GM12878 (cell line): ENCODE data around the gene GGT7. TPM values are rescaled to one million over a fixed set of nuclear protein-coding genes. Genes with fewer than 3 reads are reported as not detected.

Experiments
- ATAC-seq: fragments of 200-7000 bp; cut with Tn5 transposase; 3 replicates; pipeline ENCODE4 v1.9.1; 2020; ENCODE audit warnings: mild to moderate bottlenecking, moderate library complexity
- BruUV-seq: library from RNA; stranded (reverse); fragments of 400-500 nt; replicated peaks from 2 replicates; lab custom pipeline; 2021; lab: Mats Ljungman, UMichigan
- CTCF ChIA-PET: fragments of 300-600 bp; sonication (Branson Sonifier 250); formaldehyde crosslinking; extraction: SDS; loops from one replicate; lab custom pipeline; 2021; ENCODE audit warnings: inconsistent platforms; lab: Yijun Ruan, JAX
- POLR2A ChIA-PET: fragments of 350-600 bp; formaldehyde crosslinking; extraction: SDS; loops from one replicate; lab custom pipeline; 2021; ENCODE audit warnings: inconsistent platforms; lab: Charles Lee
- RAD21 ChIA-PET: fragments of 300-600 bp; sonication (Branson Sonifier 250); formaldehyde crosslinking; loops from one replicate; lab custom pipeline; 2023; ENCODE audit warnings: antibody characterized with exemption; ENCODE audit not compliant: unreplicated experiment; lab: Charles Lee
- SMC1A ChIA-PET: fragments of 300-600 bp; sonication (Branson Sonifier 250); formaldehyde crosslinking; loops from one replicate; lab custom pipeline; 2023; ENCODE audit not compliant: unreplicated experiment, uncharacterized antibody; lab: Charles Lee
- DNase-seq: peaks from one replicate; pipeline ENCODE4 v3.0.0-alpha.2; 2011; ENCODE audit warnings: low read depth, low spot score
- FAIRE-seq: peaks from 3 replicates; lab custom pipeline; 2011; peaks lifted over from hg19 to GRCh38; lab: Jason Lieb, UNC
- H2AFZ ChIP-seq: 2 replicates; pipeline ENCODE4 v1.6.0; 2011; ENCODE audit warnings: low read depth, low read length, control low read depth; ENCODE audit not compliant: control insufficient read depth
- H3K27ac ChIP-seq: 2 replicates; pipeline ENCODE4 v1.5.1; 2011; ENCODE audit warnings: control low read depth; ENCODE audit not compliant: control insufficient read depth, insufficient read depth
- H3K27me3 ChIP-seq, 2 experiments: replicated peaks in 1 of 2; 2 replicates each; pipeline versions ENCODE4 v1.6.0 to v1.6.1; 2011; ENCODE audit warnings: low read length in 1 of 2; ENCODE audit not compliant: control insufficient read depth in 2 of 2, insufficient read depth in 2 of 2
- H3K36me3 ChIP-seq, 2 experiments: 2 replicates each; pipeline ENCODE4 v1.5.1; 2011; ENCODE audit warnings: low read length in 1 of 2; ENCODE audit not compliant: control insufficient read depth in 2 of 2, insufficient read depth in 2 of 2
- H3K4me1 ChIP-seq: 2 replicates; pipeline ENCODE4 v1.6.1; 2011; ENCODE audit warnings: mild to moderate bottlenecking, low read length, moderate library complexity, mixed read lengths; ENCODE audit not compliant: control insufficient read depth, insufficient read depth
- H3K4me2 ChIP-seq: 2 replicates; pipeline ENCODE4 v1.6.0; 2011; ENCODE audit warnings: control low read depth; ENCODE audit not compliant: control insufficient read depth, insufficient read depth
- H3K4me3 ChIP-seq: fragments of 200-600 bp; sonication (generic); 2 replicates; pipeline ENCODE4 v1.5.1; 2016
- H3K79me2 ChIP-seq: 2 replicates; pipeline ENCODE4 v1.6.0; 2011; ENCODE audit warnings: low read length; ENCODE audit not compliant: control insufficient read depth, insufficient read depth
- H3K9ac ChIP-seq: 2 replicates; pipeline ENCODE4 v1.8.0; 2011; ENCODE audit warnings: low read length, control low read depth, mixed read lengths; ENCODE audit not compliant: control insufficient read depth, insufficient read depth
- H3K9me3 ChIP-seq: replicated peaks from 3 replicates; pipeline ENCODE4 v1.5.1; 2011; ENCODE audit warnings: mild to moderate bottlenecking, low read length; ENCODE audit not compliant: control insufficient read depth, insufficient read depth
- H4K20me1 ChIP-seq: 2 replicates; pipeline ENCODE4 v1.6.0; 2011; ENCODE audit not compliant: control insufficient read depth, insufficient read depth
- BCL11A ChIP-seq: IDR thresholded peaks from 2 replicates; pipeline ENCODE4 v1.6.1; 2011; ENCODE audit warnings: low read depth, low read length
- BRCA1 ChIP-seq: IDR thresholded peaks from 2 replicates; pipeline ENCODE4 v1.6.1; 2011; ENCODE audit warnings: low read depth, low read length, improper control_type of control experiment
- EP300 ChIP-seq, 2 experiments: fragments of 150-350 bp in 1 of 2; IDR thresholded peaks; 2 replicates each; pipeline ENCODE4 v1.6.1; 2011 to 2012; ENCODE audit warnings: low read depth in 2 of 2, low read length in 2 of 2, borderline replicate concordance in 1 of 2, improper control_type of control experiment in 1 of 2, inconsistent platforms in 1 of 2; ENCODE audit not compliant: control insufficient read depth in 1 of 2
- ESRRA ChIP-seq: IDR thresholded peaks from 2 replicates; pipeline ENCODE4 v1.6.1; 2012; ENCODE audit warnings: mild to moderate bottlenecking, low read length, improper control_type of control experiment
- IKZF1 ChIP-seq: fragments of 450-650 bp; conservative IDR thresholded peaks from 2 replicates; pipeline ENCODE4 v1.6.1; 2017; ENCODE audit warnings: antibody characterized with exemption, mild to moderate bottlenecking
- KLF5 ChIP-seq: fragments of 450-650 bp; IDR thresholded peaks from 2 replicates; pipeline ENCODE4 v1.6.1; 2014; ENCODE audit warnings: mild to moderate bottlenecking; ENCODE audit not compliant: partially characterized antibody
- PML ChIP-seq: IDR thresholded peaks from 2 replicates; pipeline ENCODE4 v1.6.1; 2012; ENCODE audit warnings: low read length, inconsistent platforms
- RB1 ChIP-seq: fragments of 450-650 bp; formaldehyde crosslinking; IDR thresholded peaks from 2 replicates; pipeline ENCODE4 v1.6.1; 2017; ENCODE audit warnings: mild to moderate bottlenecking, borderline replicate concordance
- SUZ12 ChIP-seq: fragments of 200-600 bp; sonication (generic); IDR thresholded peaks from one replicate; pipeline ENCODE4 v1.6.1; 2018; ENCODE audit warnings: antibody characterized with exemption, mild to moderate bottlenecking; ENCODE audit not compliant: unreplicated experiment
- TCF7 ChIP-seq: IDR thresholded peaks from 2 replicates; pipeline ENCODE4 v1.6.1; 2014; ENCODE audit warnings: antibody characterized with exemption, borderline replicate concordance
- WGBS: methylation state at CpG from one replicate; pipeline ENCODE4 v1.1.6; 2016; ENCODE audit warnings: low lambda C conversion rate; ENCODE audit not compliant: insufficient replicate concordance, insufficient coverage; ENCODE audit errors: missing lambda C conversion rate; 5-methylcytosine and 5-hydroxymethylcytosine counted together
- in situ Hi-C: fragments of 300-500 bp; cut with MboI; formaldehyde crosslinking; loops from 9 replicates; pipeline ENCODE4 v1.14.3; 2018; ENCODE audit warnings: mixed read lengths
- intact Hi-C: fragments of 100-400 bp; cut with micrococcal nuclease; formaldehyde crosslinking; loops from one replicate; pipeline ENCODE4 v1.14.2; 2022; ENCODE audit not compliant: unreplicated experiment
- polyA plus RNA-seq, 11 experiments: library from polyadenylated mRNA; depleted of rRNA in 4 of 11; unstranded in 6 of 11; stranded (reverse) in 5 of 11; fragments of >200 nt; fragmentation: Nextera tagmentation in 4 of 11; fragmentation: Illumina TruSeq in 1 of 11; extraction: Ambion mirVana in 4 of 11; extraction: Trizol in 1 of 11; gene quantifications; 1 replicate in 1 of 11; 2 replicates in 10 of 11; pipeline versions ENCODE4 v1.2.1 to v1.2.3, GENCODE V29; 2011 to 2016; ENCODE audit warnings: inconsistent platforms in 2 of 11, missing spikeins in 2 of 11, low read depth in 1 of 11
- total RNA-seq, 4 experiments: library from RNA; depleted of rRNA in 3 of 4; stranded (reverse); fragments of >200 nt in 3 of 4; fragmentation: Illumina TruSeq in 1 of 4; extraction: Trizol in 1 of 4; gene quantifications; 2 replicates each; pipeline versions ENCODE4 v1.2.1 to v1.2.3, GENCODE V29; 2013 to 2021
- TF ChIP-seq, protein P1 (sequence below): fragments of 450-650 bp; formaldehyde crosslinking; IDR thresholded peaks from 2 replicates; pipeline ENCODE4 v1.4.0; 2022; ENCODE audit warnings: mild to moderate bottlenecking, moderate library complexity
- TF ChIP-seq, protein P2 (sequence below): IDR thresholded peaks from 2 replicates; pipeline ENCODE4 v1.6.1; 2012; ENCODE audit warnings: low read depth, low read length, improper control_type of control experiment
- TF ChIP-seq, protein P3 (sequence below): IDR thresholded peaks from 2 replicates; pipeline ENCODE4 v1.6.1; 2011; ENCODE audit warnings: low read depth, mild to moderate bottlenecking, low read length, moderate library complexity, borderline replicate concordance; ENCODE audit errors: extremely low read depth

GGT7 gene
- total and polyA plus RNA-seq, 10 of the 15 experiments (the other 5 are each of a cell fraction or from before 2014, with no cell fraction given): 0.02 to 14.7 (median 5.3) TPM

DNA sequence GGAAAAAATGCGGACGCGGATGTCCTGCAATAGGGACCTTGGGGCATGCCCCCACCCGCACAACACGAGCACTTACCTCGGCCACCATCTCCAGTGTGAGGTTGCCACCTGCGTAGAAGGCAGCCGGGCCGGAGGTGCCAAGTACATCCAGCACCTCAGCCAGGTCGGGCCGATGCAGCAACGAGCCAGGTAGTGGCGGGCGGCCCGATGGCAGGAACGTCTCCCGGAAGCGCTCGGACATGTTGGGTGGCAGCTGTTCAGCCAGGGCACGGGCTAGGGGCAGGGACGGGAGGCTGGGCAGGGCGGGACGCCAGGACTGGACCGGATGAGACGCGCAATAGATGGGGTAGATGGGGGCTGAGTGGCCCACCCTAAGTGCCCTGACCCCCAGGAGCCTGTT is 13.3 kb downstream of the GGT7 start (continued):
- TF ChIP-seq, protein P1, sequence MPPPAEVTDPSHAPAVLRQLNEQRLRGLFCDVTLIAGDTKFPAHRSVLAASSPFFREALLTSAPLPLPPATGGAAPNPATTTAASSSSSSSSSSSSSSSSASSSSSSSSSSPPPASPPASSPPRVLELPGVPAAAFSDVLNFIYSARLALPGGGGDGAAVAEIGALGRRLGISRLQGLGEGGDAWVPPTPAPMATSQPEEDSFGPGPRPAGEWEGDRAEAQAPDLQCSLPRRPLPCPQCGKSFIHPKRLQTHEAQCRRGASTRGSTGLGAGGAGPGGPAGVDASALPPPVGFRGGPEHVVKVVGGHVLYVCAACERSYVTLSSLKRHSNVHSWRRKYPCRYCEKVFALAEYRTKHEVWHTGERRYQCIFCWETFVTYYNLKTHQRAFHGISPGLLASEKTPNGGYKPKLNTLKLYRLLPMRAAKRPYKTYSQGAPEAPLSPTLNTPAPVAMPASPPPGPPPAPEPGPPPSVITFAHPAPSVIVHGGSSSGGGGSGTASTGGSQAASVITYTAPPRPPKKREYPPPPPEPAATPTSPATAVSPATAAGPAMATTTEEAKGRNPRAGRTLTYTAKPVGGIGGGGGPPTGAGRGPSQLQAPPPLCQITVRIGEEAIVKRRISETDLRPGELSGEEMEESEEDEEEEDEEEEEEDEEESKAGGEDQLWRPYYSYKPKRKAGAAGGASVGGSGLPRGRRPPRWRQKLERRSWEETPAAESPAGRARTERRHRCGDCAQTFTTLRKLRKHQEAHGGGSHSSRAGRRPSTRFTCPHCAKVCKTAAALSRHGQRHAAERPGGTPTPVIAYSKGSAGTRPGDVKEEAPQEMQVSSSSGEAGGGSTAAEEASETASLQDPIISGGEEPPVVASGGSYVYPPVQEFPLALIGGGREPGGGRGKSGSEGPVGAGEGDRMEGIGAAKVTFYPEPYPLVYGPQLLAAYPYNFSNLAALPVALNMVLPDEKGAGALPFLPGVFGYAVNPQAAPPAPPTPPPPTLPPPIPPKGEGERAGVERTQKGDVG: no peak

DNA sequence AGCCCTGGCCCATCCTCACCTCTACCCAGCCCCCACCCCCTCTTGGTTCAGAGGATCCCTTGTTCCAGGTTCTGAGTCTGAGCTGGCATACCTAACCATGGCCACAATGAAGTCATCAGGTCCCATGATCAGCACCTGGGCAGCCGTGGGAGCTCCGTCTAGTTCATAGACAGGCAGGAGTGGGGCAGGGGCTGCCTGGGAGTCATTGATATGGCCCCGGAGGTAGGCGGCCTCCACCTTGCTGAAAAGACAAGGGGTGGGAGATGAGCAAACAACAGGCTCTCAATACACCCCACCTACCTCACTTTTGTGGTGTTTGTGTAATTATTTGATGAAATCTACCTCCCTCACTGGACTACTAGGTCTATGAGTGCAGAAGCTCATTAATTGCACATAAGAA is 20.4 kb downstream of the GGT7 start:
- BruUV-seq: no TSS peak
- intact Hi-C loops: no loop called here
- Histone ChIP-seq H3K27ac (no peak overlapping the region), H3K4me2 (no peak overlapping the region), H3K36me3 (no peaks in the 10 kb centered on the region), H3K4me1 (no peaks in the 10 kb centered on the region), H2AFZ (no peak overlapping the region), H3K9me3 (no peaks in the 10 kb centered on the region), H4K20me1 (no peaks in the 10 kb centered on the region), H3K4me3 (no peak overlapping the region), H3K79me2 (no peaks in the 10 kb centered on the region), H3K9ac (no peak overlapping the region), H3K27me3 (no peaks in the 10 kb centered on the region)
- no peak for DNase-seq
- TF ChIP-seq RB1: no peak
- no peak for TF ChIP-seq BCL11A
- no peak for TF ChIP-seq TCF7
- no peak for TF ChIP-seq BRCA1
- TF ChIP-seq ESRRA: no peak
- no peak for TF ChIP-seq SUZ12
- no peak for TF ChIP-seq EP300 (IDR thresholded peaks at IDR 0.05; ENCODE audit: borderline replicate concordance in 1 of 2, control insufficient read depth in 1 of 2, low read depth in 2 of 2, low read length in 2 of 2)
- TF ChIP-seq KLF5: no peak
- TF ChIP-seq, protein P2, sequence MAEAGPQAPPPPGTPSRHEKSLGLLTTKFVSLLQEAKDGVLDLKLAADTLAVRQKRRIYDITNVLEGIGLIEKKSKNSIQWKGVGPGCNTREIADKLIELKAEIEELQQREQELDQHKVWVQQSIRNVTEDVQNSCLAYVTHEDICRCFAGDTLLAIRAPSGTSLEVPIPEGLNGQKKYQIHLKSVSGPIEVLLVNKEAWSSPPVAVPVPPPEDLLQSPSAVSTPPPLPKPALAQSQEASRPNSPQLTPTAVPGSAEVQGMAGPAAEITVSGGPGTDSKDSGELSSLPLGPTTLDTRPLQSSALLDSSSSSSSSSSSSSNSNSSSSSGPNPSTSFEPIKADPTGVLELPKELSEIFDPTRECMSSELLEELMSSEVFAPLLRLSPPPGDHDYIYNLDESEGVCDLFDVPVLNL: no peak
- no peak for TF ChIP-seq PML
- TF ChIP-seq, protein P3, sequence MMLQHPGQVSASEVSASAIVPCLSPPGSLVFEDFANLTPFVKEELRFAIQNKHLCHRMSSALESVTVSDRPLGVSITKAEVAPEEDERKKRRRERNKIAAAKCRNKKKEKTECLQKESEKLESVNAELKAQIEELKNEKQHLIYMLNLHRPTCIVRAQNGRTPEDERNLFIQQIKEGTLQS: no peak
- no peak for TF ChIP-seq IKZF1
- 31% methylated on average over 4 of the region's 4 CpGs for WGBS
- ChIA-PET SMC1A (no interaction called here), RAD21 (no interaction called here), CTCF (interaction anchor here (0.6 to 0.7 kb wide), 2 partner anchors 17 to 73 kb away, joined by 3 read pairs; no protein-coding TSS in a partner anchor), POLR2A (no interaction called here)
- in situ Hi-C loops: no loop called here
- ATAC-seq: no peak
- no peak for FAIRE-seq
